ENCODE results near the gene TBC1D5.

- TF ChIP-seq POLR2A (IDR thresholded peaks at IDR 0.05), result no peak
- TF ChIP-seq CTCF (IDR thresholded peaks at IDR 0.05), result no peak
Observed at GRCh38 chr3:17558565-17558964, 183.9 kb downstream of the TBC1D5 start.
